Right renal cortex interstitium (tissue), 3 donors: ENCODE measurements around the gene PRR14L. TPM values are rescaled to one million over a fixed set of nuclear protein-coding genes. Genes with fewer than 3 reads are reported as not detected.
"Not testable (repeated sequence)": the region's sequence is repeated elsewhere in the genome, so short reads cannot be mapped to it uniquely, and the experiment has no call there.

Source experiments
- DNase-seq, 3 donors: peaks; one replicate each; pipeline ENCODE4 v3.0.0-alpha.2; 2013; ENCODE audit warnings: low read depth in 3 of 3, low spot score in 2 of 3
- polyA plus RNA-seq, 3 donors: library from polyadenylated mRNA; unstranded; fragments of 120-200 nt; gene quantifications; one replicate each; pipeline ENCODE4 v1.2.1, GENCODE V29; 2013; ENCODE audit not compliant: insufficient read length in 3 of 3

Gene PRR14L
- polyA plus RNA-seq, 3 donors, result 25.0 to 26.7 (median 25.4) TPM

DNA sequence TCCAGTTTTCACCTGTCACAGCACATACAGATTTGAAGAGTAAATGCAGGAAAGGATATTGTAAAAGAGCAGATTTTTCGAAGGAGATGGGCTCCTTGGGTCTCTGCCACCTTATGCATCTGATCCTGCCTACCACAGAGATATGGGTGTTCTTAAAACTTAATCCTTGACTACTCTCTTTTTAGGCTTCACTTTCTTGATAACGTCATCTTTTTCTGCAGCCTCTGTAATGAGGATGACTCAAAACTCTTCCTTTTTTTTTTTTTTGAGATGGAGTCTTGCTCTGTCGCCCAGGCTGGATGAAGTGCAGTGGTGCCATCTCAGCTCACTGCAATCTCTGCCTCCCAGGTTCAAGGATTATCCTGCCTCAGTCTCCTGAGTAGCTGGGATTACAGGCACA, 7.8 kb downstream of the PRR14L start:
- no peak for DNase-seq

DNA sequence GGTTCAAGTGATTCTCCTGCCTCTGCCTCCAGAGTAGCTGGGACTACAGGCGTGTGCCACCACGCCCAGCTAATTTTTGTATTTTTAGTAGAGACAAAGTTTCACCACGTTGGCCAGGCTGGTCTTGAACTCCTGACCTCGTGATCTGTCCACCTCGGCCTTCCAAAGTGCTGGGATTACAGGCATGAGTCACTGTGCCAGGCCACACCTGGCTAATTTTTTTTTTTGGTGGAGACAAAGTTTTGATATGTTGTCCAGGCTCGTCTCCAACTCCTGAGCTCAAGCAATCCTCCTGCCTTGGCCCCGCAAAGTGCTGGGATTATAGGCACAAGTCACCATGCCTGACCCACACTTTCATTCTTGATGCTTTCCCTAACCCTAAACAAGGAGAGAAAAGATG, 9.6 kb downstream of the PRR14L start:
- not testable (repeated sequence) for DNase-seq

DNA sequence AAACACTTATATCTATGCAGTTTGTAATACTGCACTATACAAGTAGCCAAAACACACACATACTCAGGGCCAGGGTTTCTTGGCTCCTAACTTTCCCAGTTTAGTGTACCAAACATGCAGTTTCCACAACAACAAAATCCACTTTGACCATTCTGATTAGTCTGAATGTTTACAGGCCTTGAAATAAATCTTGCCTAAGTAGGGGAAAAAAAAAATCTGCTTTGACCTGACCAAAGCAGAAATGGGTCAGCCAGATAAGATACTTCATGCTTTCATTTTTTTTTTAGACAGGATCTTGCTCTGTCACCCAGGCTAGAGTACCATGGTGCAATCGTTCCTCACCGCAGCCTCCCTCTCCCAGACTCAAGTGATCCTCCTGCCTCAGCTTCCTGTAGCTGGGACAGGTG, 10.1 kb downstream of the PRR14L start:
- DNase-seq, result no peak

DNA sequence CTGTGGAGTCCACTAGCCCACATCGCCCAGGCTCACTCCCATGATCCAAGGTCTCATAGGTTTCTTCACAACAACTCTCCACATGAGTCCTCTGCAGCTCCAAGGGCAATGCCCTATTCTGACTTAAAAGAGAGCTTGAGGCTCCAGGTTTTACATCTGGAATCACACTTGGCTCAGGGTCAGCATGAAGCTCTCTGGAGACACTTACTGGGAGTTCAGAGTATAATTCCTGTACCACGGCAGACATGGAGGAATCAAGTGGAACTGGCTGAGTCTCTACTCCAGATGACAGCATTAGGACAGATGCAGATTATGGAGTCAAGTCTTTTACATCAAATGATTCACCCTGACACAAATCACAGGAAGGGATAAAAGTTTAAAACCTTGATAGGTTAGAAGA, 11.4 kb downstream of the PRR14L start:
- no peak for DNase-seq

DNA sequence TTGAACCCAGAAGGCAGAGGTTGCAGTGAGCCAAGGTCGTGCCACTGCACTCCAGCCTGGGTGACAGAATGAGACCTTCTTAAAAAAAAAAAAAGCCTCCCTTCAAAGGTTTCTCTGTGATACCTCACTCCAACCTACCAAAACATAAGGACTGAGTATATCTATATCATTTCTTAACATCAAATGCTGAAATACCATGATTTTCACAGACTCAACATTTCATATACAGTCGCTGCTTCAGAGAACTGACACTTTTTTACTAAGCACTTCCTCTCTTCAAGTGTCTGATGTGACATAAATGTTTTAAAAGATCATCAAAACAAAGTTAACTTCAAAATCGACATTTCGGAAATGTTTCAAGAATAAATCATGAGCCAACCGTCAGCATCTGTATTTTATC, 12.0 kb downstream of the PRR14L start:
- no peak for DNase-seq

DNA sequence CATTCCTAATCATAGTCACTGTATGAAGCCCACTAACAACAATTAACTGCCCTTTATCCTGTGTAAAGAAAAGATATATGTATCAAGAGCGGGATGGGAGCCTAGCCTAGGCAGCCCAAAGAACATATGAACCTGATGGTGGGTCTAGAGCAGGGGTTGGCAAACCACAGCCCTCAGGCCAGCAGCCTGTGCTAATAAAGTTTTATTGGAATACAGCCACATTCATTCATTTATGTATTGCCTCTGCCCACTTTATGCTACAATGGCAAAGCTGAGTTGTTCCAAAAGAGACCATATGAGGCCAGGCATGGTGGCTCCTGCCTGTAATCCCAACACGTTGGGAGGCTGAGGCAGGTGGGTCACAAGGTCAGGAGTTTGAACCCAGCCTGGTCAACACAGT, 13.5 kb downstream of the PRR14L start:
- no peak for DNase-seq

DNA sequence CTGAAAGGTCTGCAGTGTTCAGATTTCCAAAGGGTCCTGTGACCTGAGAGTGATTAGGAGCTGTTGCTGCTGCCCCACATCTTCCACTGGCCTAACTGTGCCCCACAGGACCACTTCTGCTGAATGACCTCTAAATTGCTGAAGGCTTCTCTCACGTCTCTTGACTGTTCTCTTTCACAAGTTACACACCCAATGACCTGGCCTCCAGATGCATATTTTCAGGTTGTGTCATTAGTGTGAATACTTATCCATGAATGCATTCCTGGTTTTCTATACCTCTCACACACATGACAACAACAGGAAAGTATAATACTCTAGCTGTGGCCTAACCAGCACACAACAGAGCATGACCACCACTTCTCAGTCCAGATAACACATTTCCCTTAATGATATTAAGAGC, 15.4 kb downstream of the PRR14L start:
- DNase-seq, result no peak

DNA sequence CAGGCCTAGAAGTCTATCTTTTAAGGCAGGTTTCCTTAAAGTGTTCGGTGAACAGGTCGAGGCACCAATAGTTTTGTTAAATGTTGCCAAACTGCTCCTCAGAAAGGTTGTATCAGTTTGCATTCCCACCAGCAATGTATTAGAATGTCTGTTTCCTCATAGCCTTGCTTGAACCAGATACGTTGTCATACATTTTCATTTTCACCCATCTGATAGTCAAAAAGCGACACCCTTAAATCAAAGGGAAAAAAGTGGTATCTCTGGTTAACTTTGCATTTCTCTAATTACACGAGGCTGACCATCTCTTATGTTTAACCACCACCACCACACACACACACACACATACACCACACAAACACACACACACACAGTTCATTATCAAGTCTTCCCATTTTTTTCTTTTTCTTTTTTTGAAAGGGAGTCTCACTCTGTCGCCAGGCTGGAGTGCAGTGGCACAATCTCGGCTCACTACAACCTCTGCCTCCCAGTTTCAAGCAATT, 16.3 kb downstream of the PRR14L start:
- DNase-seq, result no peak

DNA sequence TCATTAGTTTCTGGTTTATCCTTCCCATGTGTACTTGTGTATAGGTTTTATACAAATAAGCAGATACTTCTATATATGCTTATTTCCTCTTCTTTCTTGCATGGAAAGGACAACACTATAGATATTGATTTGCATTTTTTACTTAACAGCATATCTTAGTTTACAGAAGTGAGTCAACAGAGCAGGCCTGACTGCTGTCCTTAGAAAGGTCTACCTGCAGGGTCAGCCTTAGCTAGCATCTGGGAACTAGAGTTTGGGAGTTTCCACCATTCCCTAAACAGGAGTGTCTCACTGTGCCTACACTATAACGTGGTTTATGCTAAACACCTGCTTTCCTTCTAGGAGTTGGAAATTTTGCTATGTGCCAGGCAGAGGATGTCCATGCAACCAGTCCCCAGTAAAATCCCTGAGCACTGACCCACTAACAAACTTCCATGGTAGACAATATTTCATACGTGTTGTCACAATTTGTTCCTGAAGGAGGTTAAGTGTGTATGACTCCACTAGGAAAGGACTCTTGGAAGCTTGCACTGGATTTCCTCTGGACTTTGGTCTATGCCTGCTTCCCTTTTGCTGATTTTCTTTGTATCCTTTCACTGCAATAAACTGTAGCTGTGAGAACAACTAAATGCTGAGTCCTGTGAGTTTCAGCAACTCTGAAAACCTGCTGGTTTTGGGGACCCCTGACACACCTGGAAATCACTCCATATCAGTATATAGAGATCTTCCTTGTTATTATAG, 17.7 kb downstream of the PRR14L start:
- DNase-seq, result no peak

DNA sequence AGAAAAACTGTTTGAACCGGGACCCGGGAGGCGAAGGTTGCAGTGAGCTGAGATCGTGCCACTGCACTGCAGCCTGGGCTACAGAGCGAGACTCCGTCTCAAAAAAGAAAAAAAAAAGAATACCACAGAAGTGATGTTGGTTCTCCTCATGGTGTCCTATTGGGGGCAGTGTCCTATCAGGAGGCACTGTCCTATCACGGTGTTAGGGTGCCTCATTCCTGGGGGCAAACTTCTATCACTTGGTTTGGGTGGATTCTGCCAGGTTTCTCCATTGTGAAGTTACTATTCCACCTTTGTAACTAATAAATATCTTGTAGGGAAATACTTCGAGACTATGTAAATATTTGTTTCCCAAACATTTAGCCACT, 19.6 kb downstream of the PRR14L start:
- no peak for DNase-seq

DNA sequence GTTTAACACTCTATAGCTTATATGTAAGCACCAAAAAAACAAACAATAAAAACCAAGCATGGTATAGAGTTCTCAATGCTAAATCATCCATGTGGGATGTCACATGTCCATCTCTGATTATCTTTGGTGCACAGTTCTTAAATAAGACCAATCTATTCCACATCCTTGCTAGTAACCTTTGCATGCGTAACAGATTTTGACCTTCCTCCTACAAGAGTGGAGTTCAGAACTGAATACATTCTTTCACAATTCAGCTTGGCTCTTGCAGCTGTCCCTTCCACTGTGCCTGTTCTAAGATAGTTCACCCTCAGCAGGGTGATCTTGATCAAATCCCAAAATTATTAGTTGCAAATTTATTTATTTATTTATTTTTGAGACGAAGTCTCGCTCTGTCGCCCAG, 21.1 kb downstream of the PRR14L start:
- no peak for DNase-seq

DNA sequence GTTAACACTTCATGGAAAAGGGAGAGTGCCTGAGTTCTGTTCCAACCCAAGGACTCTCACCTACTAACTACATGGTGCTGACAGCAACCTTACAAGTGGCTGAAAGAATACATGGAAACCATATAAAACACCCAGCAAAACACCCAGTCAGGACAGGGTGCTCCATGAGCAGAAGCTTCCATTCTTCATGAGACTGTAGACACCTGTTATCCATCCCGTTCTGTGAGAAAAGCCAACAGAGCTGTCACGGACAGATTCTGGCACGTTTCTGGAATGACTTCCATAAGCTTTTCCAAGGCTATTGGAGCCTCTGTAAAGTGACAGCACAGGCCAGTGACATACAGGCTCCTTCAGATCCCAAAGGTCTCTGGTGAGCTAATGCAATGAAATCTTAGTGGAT, 23.2 kb downstream of the PRR14L start:
- no peak for DNase-seq

DNA sequence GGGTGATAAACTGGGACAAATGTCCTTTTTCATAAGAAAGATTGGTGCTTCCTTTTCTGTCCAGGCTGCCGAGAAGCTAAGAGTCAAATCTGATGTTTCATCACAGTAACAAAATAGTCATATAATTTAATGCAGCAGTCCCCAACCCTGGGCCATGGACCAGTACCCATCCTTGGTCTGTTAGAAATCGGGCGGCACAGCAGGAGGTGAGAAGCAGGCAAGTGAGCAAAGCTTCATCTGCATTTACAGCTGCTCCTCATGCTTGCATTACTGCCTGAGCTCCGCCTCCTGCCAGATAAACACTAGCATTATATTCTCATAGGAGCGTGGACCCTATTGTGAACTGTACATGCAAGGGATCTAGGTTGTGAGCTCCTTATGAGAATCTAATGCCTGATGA, 26.2 kb downstream of the PRR14L start:
- DNase-seq, result no peak

DNA sequence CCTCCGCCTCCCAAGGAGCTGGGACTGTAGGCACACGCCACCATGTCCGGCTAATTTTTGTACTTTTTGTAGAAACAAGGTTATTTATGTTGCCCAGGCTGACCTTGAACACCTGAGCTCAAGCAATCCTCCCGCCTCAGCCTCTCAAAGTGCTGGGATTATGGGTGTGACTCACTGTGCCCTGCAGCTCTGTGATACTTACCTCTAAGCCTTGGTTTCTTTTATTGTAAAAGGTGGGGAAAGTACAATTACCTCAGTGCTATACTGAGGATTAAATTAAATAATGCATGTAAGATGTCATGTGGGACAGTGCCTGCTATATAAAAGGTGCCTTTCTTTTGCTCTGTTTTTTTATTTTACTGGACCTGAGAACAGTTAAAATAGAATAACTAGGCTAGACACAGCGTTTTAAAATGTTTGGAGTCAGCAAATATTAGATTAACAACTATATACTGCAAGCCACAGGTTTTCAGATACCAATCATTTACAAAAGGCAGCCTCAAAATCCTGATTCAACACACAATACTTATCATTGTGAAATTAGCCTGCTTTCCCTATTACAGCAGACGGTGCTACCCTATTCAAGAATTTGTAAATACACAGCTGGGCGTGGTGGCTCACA, 30.0 kb downstream of the PRR14L start:
- DNase-seq, result no peak

DNA sequence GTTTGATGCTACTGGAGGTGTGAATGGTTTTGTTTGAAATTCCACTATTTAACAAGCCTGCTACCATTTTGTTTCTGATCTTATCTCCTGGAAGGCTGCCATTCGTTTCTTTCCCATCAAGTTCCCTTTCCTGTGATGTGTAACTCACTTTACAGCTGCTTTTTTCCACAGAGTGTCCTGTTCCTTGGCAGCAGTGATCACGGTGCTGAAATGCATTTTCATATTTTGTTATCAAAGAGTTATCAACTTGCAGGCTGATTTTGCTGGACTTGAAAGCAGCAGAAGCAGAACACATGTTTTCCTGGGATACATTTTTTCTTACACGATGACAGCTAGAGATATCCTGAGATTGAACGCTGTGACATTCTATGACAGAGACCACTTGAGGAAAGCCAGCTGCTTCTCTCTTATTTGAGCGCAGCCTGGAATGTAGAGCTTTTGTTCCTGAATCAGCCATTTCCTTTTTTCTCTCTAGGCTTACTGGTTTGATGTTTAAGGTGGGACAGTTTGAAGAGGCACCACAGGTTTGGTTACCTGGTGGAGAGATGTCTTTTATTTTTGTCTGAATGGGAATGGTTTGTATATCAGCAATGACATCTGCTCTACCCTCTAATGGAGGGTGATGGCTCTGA, 34.7 kb downstream of the PRR14L start:
- no peak for DNase-seq

DNA sequence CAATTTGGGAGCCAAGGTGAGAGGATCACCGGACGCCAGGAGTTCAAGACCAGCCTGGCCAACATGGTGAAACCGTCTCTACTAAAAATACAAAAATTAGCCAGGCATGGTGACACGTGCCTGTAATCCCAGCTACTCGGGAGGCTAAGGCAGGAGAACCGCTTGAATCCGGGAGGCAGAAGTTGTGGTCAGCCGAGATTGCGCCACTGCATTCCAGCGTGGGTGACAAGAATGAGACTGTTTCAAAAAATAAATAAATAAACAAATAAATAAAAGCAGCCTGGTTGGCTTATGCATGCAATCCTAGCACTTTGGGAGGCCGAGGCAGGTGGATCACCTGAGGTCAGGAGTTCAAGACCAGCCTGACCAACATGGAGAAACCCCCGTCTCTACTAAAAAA, 38.7 kb downstream of the PRR14L start:
- DNase-seq, result not testable (repeated sequence)

DNA sequence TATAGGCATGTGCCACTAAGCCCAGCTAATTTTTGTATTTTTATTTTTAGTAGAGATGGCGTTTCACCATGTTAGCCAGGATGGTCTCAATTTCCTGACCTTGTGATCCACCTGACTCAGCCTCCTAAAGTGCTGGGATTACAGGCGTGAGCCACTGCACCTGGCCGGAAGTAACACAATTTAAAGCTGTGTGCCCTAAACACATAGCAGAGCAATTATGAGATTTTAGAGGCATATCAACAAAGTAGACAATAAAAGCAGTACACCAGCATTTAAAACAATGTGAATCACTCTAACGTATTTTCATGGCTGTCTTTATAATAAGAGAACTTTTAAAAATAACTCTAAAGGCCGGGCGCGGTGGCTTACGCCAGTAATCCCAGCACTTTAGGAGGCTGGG, 42.4 kb downstream of the PRR14L start:
- DNase-seq, result no peak

DNA sequence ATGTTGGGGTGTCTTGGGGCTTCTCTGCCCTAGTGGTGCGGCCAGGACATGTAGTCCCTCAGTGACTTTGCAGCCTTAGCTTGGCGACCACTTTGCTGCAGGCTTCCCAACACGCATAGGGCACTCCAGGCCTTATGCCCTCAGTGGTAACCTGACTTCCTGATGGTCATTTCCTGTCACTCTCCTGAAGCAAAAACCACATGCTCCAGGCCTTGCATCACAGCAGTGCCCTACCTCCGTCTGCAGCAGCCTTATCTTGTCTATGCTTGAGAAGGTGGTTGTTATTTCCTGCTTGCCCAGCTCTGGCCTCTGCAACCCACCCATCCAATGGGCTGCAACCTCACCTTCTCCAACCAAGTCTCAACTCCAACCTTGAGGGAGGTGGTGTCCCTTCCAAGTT, 54.5 kb downstream of the PRR14L start:
- DNase-seq, result no peak

DNA sequence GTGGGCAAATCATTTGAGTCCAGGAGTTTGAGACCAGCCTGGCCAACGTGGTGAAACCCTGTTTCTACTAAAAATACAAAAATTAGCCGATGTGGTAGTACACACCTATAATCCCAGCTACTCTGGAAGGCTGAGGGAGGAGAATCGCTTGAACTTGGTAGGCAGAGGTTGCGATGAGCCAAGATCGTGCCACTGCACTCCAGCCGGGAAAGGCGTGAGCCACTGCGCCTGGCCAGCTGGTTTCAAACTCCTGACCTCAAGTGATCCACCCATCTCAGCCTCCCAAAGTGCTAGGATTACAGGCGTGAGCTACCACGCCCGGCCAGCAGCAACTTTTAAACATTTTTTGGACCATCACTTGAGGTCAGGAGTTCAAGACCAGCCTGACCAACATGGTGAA, 55.9 kb downstream of the PRR14L start:
- DNase-seq, result not testable (repeated sequence)

DNA sequence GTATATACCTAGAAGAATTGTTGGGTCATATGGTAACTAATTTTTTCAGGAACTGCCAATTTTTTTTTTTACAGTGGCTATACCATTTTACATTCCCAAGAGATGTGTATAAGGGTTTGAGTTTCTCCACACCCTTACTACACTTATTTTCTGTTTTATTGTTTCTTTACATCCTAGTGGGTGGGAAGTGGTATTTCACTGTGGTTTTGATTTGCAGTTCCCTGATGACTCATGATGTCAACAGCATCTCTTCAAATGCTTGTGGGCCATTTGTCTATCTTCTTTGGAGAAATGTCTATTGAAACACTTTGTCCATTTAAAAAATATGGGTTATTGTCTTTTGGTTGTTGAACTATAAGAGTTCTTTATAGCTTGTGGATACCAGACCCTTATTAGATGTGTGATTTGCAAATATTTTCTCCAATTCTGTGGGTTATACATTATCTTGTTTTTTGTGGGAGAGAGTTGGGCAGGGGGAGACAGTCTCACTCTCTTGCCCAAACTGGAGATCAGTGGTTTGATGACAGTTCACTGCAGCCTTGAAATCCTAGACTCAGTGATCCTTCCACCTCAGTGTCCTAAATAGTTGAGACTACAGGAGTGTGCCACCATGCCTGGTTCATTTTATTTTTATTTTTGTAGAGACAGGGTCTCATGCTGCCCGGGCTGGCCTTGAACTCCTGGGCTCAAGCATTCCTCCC, 57.6 kb downstream of the PRR14L start:
- DNase-seq, result no peak

DNA sequence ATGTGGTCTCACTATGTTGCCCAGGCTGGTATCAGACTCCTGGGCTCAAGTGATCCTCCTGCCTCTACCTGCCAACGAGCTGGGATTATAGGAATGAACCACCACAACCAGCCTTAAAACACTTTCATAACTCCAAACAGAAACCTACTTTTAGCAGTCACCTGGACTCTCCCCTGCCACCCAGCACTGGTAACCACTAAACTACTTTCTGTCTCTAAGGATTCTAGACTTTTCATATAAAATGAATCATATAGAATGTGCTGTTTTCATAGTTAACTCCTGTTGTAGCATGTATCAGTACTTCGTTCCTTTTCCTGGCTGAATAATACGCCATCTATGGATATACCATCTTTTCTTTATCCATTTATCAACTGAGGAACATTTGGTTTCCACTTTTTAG, 58.5 kb downstream of the PRR14L start:
- no peak for DNase-seq
